HG03097 (cell line): ENCODE measurements around the gene SH2D6.
"Not testable (repeated sequence)": the region's sequence is repeated elsewhere in the genome, so short reads cannot be mapped to it uniquely, and the experiment has no call there.

Experiments
- ATAC-seq: cut with Tn5 transposase; IDR thresholded peaks from one replicate; pipeline ENCODE4 v1.9.1; 2021; ENCODE audit not compliant: unreplicated experiment, low FRiP score

The SH2D6 gene

GRCh38 chr2:85418132-85419008, at the start of gene SH2D6:
TSS of gene SH2D6 (plus strand) at chr2:85418714. CDS start at chr2:85429466, 10,752 bp downstream.
- peak; percentile 80 for ATAC-seq

GRCh38 chr2:85368921-85369320, 49.6 kb upstream of the SH2D6 start:
- no peak for ATAC-seq

- no peak for ATAC-seq
Measured at GRCh38 chr2:85369500-85369899, 49.0 kb upstream of the SH2D6 start.

GRCh38 chr2:85371045-85371444, 47.5 kb upstream of the SH2D6 start:
- ATAC-seq: no peak

- ATAC-seq: no peak
Measured at GRCh38 chr2:85376291-85377065, 42.0 kb upstream of the SH2D6 start.

GRCh38 chr2:85377083-85377482, 41.4 kb upstream of the SH2D6 start:
- ATAC-seq: no peak

- ATAC-seq: no peak
Measured at GRCh38 chr2:85378257-85378656, 40.3 kb upstream of the SH2D6 start.

GRCh38 chr2:85380048-85380447, 38.5 kb upstream of the SH2D6 start:
- no peak for ATAC-seq

GRCh38 chr2:85383151-85383550, 35.4 kb upstream of the SH2D6 start:
- ATAC-seq: not testable (repeated sequence)

- no peak for ATAC-seq
Measured at GRCh38 chr2:85383850-85384249, 34.7 kb upstream of the SH2D6 start.

GRCh38 chr2:85385746-85386145, 32.8 kb upstream of the SH2D6 start:
- ATAC-seq: no peak

- no peak for ATAC-seq
Measured at GRCh38 chr2:85387754-85388153, 30.8 kb upstream of the SH2D6 start.

GRCh38 chr2:85388878-85389538, 29.5 kb upstream of the SH2D6 start:
- no peak for ATAC-seq

- ATAC-seq: no peak
Measured at GRCh38 chr2:85390941-85391669, 27.4 kb upstream of the SH2D6 start.

GRCh38 chr2:85393836-85394235, 24.7 kb upstream of the SH2D6 start:
- ATAC-seq: no peak

GRCh38 chr2:85394261-85394681, 24.2 kb upstream of the SH2D6 start:
- no peak for ATAC-seq

GRCh38 chr2:85394976-85395375, 23.5 kb upstream of the SH2D6 start:
- ATAC-seq: no peak

GRCh38 chr2:85395912-85396475, 22.5 kb upstream of the SH2D6 start:
- ATAC-seq: no peak

GRCh38 chr2:85396531-85397470, 21.7 kb upstream of the SH2D6 start:
- ATAC-seq: no peak
